Glutamatergic neuron (in vitro differentiated cells): ENCODE results near the gene RASGRP2. TPM values are rescaled to one million over a fixed set of nuclear protein-coding genes. Genes with fewer than 3 reads are reported as not detected.
A peak's percentile ranks its signal among the peaks of the same experiment; 100 is the strongest.

Experiments used
- DNase-seq: peaks from one replicate; pipeline ENCODE4 v3.0.0; 2022
- H3K27ac Mint-ChIP-seq: one replicate; pipeline ENCODE4 v1.8.0; 2020; ENCODE audit warnings: mild to moderate bottlenecking, mixed read lengths, inconsistent platforms; ENCODE audit not compliant: unreplicated experiment
- H3K27me3 Mint-ChIP-seq: one replicate; pipeline ENCODE4 v1.8.0; 2020; ENCODE audit warnings: mild to moderate bottlenecking, moderate library complexity, mixed read lengths, inconsistent platforms; ENCODE audit not compliant: unreplicated experiment
- H3K36me3 Mint-ChIP-seq: one replicate; pipeline ENCODE4 v1.8.0; 2020; ENCODE audit warnings: mild to moderate bottlenecking, mixed read lengths, inconsistent platforms; ENCODE audit not compliant: unreplicated experiment
- H3K4me1 Mint-ChIP-seq: one replicate; pipeline ENCODE4 v1.8.0; 2020; ENCODE audit warnings: mild to moderate bottlenecking, low read depth, mixed read lengths, inconsistent platforms; ENCODE audit not compliant: unreplicated experiment
- H3K4me3 Mint-ChIP-seq: one replicate; pipeline ENCODE4 v1.8.0; 2020; ENCODE audit warnings: mild to moderate bottlenecking, mixed read lengths, inconsistent platforms; ENCODE audit not compliant: unreplicated experiment
- H3K9me3 Mint-ChIP-seq: one replicate; pipeline ENCODE4 v1.8.0; 2020; ENCODE audit warnings: mild to moderate bottlenecking, moderate library complexity, mixed read lengths, inconsistent platforms; ENCODE audit not compliant: unreplicated experiment
- CTCF ChIP-seq: fragments of 200-600 bp; sonication (generic); IDR thresholded peaks from one replicate; pipeline ENCODE4 v1.5.0; 2021; ENCODE audit not compliant: partially characterized antibody, unreplicated experiment
- total RNA-seq: library from RNA; stranded (reverse); fragmentation: NEBNext Ultra II Directional; extraction: Animal tissue kit (Norgen Biotek cat#: 25700); gene quantifications from one replicate; pipeline ENCODE4 v1.2.1, GENCODE V29; 2021; ENCODE audit not compliant: unreplicated experiment

The RASGRP2 gene
- total RNA-seq, 1 donor from 2014 or later: 2.9 TPM

DNA sequence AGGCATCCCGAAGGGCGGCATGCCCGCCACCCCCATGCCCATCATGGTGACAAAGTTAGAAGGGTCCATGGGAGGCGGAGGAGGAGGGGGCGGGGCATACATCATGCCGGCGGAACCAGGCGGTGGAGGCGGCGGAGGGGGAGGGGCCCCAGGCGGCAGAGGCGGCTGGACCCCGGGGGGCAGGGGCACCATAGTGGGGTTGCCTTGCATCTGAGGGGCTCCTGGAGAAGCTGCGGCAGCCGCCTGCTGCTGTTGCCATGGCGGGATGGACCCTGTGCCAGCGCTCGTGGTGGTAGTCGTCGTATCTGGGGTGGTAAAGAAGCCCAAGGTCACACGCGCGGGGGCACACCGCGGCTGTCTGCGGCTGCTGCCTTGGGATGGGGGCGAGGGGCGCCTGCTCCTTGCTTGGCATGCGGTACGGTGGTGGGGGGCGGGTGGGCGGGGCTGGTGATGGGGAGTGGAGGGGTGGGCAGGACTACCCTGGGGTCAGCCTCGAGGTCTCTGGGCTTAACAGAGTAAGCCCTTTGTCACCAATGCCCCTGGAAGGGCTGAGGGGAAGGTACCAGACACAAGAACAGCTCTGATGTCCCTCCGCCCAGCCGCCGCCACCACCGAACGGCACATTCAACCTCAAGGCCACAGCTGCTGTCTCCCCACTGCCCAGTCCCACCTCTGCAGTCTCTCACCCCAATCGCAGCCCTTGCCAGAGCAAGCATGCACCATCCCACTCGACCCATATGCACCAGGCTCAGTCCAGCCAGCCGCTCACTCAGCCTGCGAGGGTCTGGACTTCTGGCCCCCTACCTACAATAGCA is 22.1 kb upstream of the RASGRP2 start:
- Mint-ChIP-seq H3K36me3 (peaks cover 6% of the 10 kb centered on the region), H3K27me3 (peaks cover 4% of the 10 kb centered on the region), H3K9me3 (peaks cover 6% of the 10 kb centered on the region), H3K27ac (no peak overlapping the region), H3K4me1 (peaks cover 15% of the 10 kb centered on the region), H3K4me3 (no peak overlapping the region)
- no peak for TF ChIP-seq CTCF
- no peak for DNase-seq

DNA sequence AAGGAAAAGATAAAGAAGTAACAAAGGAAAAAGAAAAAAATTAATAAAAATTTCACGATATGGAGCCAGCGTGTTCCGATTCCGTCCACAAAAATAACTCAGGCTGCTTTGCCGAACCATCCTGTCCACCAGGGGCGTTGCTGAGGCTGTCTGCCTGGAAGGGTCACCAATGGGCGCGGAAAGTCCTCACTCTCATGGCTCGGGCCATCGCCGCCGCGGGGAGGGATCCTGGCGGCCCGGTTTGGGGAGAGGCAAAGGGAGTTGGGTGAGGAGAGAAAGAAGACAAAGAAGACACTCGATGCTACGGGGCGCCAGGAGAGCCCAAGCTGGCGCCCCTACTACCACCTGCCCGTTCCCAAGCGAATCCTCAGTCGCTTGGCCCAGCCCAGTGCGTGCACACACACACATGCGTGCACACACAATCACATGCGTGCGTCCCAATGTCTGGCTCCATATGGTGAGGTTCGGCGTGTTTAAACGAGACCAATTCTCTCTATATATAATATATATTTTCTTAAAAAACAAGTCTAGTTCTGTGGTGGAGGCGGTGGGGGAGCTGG is 21.4 kb upstream of the RASGRP2 start:
- TF ChIP-seq CTCF: no peak
- Mint-ChIP-seq H3K27me3 (peaks cover 4% of the 10 kb centered on the region), H3K9me3 (peaks cover 7% of the 10 kb centered on the region), H3K4me1 (peaks cover 15% of the 10 kb centered on the region), H3K36me3 (peaks cover 6% of the 10 kb centered on the region), H3K4me3 (no peak overlapping the region), H3K27ac (no peak overlapping the region)
- peak; percentile 50 for DNase-seq

DNA sequence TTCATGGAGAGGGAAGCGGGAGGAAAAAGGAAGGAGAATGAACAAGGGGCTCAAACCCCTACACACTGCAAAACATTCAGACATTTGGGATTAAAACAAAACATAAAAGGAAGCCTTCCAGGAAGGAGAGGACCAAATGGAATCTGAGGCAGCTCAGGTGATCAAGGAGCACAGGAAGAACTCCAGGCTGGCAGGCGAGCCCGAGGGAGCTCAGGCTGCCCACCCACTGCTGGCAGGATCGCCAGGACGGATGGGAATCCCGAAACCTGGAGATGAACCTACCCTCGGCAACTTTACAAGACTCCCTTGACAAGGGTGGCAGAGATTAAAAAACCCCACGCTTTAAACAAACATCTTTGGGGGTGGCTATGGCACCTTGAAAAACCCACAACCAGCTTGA is 20.8 kb upstream of the RASGRP2 start:
- no peak for TF ChIP-seq CTCF
- peaks cover 7% of the 10 kb centered on the region for H3K9me3 Mint-ChIP-seq
- no peak for DNase-seq
- peaks cover 6% of the 10 kb centered on the region for H3K36me3 Mint-ChIP-seq
- H3K27me3 Mint-ChIP-seq: peaks cover 4% of the 10 kb centered on the region
- H3K4me3 Mint-ChIP-seq: peak overlapping the region; percentile 10
- H3K27ac Mint-ChIP-seq: no peak overlapping the region
- H3K4me1 Mint-ChIP-seq: peaks cover 20% of the 10 kb centered on the region

GRCh38 chr11:64764040-64764611 is 20.2 kb upstream of the RASGRP2 start:
- H3K27me3 Mint-ChIP-seq: peaks cover 4% of the 10 kb centered on the region
- TF ChIP-seq CTCF: no peak
- H3K4me3 Mint-ChIP-seq: peak overlapping the region; percentile 21
- peaks cover 25% of the 10 kb centered on the region for H3K4me1 Mint-ChIP-seq
- no peak for DNase-seq
- peaks cover under 1% of the 10 kb centered on the region for H3K36me3 Mint-ChIP-seq
- H3K27ac Mint-ChIP-seq: peak overlapping the region; percentile 36
- H3K9me3 Mint-ChIP-seq: peaks cover 7% of the 10 kb centered on the region

DNA sequence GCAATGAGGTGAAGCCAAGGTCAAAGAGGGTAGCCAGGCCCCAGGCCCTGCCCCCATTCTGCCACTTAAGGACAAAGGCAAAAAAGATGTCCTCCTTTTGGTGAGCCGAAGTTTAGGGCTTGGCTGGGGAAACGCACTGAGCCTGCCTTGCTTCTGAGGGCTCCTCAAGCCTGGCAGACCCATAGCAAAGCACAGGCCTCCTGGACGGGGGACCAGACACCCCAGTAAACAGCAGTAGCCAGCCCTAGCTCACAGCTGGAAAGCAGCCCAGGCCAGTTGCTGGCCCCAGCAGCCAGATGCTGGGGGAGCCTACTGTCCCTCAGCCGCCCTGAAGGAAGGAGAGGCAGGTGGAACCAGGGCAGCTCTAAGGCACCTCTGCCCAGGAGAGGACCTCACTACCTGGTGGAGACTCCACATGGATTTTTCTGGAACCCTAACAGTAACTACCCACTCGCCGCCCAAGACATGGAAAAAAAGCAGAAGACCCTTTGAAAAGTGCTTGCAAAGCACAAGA is 19.6 kb upstream of the RASGRP2 start:
- Mint-ChIP-seq H3K27me3 (peaks cover 4% of the 10 kb centered on the region), H3K4me3 (no peak overlapping the region), H3K4me1 (peaks cover 25% of the 10 kb centered on the region), H3K36me3 (no peaks in the 10 kb centered on the region), H3K9me3 (peaks cover 7% of the 10 kb centered on the region), H3K27ac (peak overlapping the region; percentile 36)
- DNase-seq: no peak
- TF ChIP-seq CTCF: no peak
